ENCODE measurements around the gene LEFTY1. TPM values are rescaled to one million over a fixed set of nuclear protein-coding genes. Genes with fewer than 3 reads are reported as not detected.

The LEFTY1 gene
- total and polyA plus RNA-seq, 2 of the 4 experiments (the other 2 are of a cell fraction), result not detected

- Histone ChIP-seq H4K91ac (ENCODE audit: insufficient read depth, low read depth, low read length) (no peak overlapping the region), H3K9me3 (ENCODE audit: control insufficient read depth, insufficient read depth, low read length) (no peaks in the 10 kb centered on the region), H4K5ac (ENCODE audit: low read depth, low read length) (no peak overlapping the region), H3K36me3 (ENCODE audit: control insufficient read depth, insufficient read depth, low read length) (peaks cover 26% of the 10 kb centered on the region; the same call in 1 of the 2 replicates), H3K9me1 (ENCODE audit: insufficient read depth, low read length) (no peaks in the 10 kb centered on the region), H3K27me3 (ENCODE audit: control insufficient read depth, insufficient read depth, low read length) (no peaks in the 10 kb centered on the region), H3K79me1 (ENCODE audit: low read depth in 1 of 2, low read length in 2 of 2) (no peaks in the 10 kb centered on the region), H3K27ac (ENCODE audit: insufficient read depth, low read length) (no peak overlapping the region), H3K23ac (ENCODE audit: low read depth, low read length) (no peak overlapping the region), H3K14ac (replicated peaks; ENCODE audit: low read depth, low read length) (no peak overlapping the region), H2AK9ac (replicated peaks; ENCODE audit: low read depth, low read length, poor library complexity) (no peak overlapping the region), H4K8ac (ENCODE audit: low read depth in 2 of 2, low read length in 2 of 2) (no peak overlapping the region), H4K20me1 (ENCODE audit: insufficient read depth, low read length) (no peaks in the 10 kb centered on the region), H3K4me2 (ENCODE audit: low read depth, low read length) (no peak overlapping the region), H2BK20ac (ENCODE audit: low read depth, low read length) (no peak overlapping the region), H2BK120ac (ENCODE audit: low read depth, low read length) (no peak overlapping the region), H3K56ac (ENCODE audit: extremely low read depth, insufficient read depth, low read length) (no peak overlapping the region), H2BK15ac (ENCODE audit: low read depth, low read length) (no peak overlapping the region), H3K4ac (ENCODE audit: low read depth, low read length) (no peak overlapping the region), H3K4me1 (ENCODE audit: control insufficient read depth, insufficient read depth, low read length) (no peaks in the 10 kb centered on the region; the same call in 1 of the 2 replicates), H2BK5ac (ENCODE audit: low read depth, low read length, poor library complexity, severe bottlenecking) (no peak overlapping the region), H3K18ac (ENCODE audit: low read depth, low read length) (no peak overlapping the region), H2AK5ac (ENCODE audit: low read depth, low read length) (no peak overlapping the region), H3K4me3 (ENCODE audit: insufficient read depth, low read depth, low read length) (no peak overlapping the region), H3K9ac (ENCODE audit: low read depth, low read length) (no peak overlapping the region), H2AFZ (replicated peaks; ENCODE audit: low read length, poor library complexity) (no peak overlapping the region)
- dilution Hi-C loops (cut with HindIII; ENCODE audit: low sequenced_read_pairs, unreplicated experiment) (no loop called here), in situ Hi-C loops (cut with MboI; ENCODE audit: low sequenced_read_pairs) (loop anchor here (10.0 kb wide), 1 partner anchor 366 kb away; no protein-coding TSS in a partner anchor), intact Hi-C loops (cut with micrococcal nuclease) (loop anchor here (10.0 kb wide), 1 partner anchor 134 kb away; no protein-coding TSS in a partner anchor)
- no peak for TF ChIP-seq MXI1 (IDR thresholded peaks at IDR 0.05; ENCODE audit: borderline replicate concordance, low read depth, low read length)
- TF ChIP-seq, protein P1, sequence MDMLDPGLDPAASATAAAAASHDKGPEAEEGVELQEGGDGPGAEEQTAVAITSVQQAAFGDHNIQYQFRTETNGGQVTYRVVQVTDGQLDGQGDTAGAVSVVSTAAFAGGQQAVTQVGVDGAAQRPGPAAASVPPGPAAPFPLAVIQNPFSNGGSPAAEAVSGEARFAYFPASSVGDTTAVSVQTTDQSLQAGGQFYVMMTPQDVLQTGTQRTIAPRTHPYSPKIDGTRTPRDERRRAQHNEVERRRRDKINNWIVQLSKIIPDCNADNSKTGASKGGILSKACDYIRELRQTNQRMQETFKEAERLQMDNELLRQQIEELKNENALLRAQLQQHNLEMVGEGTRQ (IDR thresholded peaks at IDR 0.05; ENCODE audit: low read depth, low read length), result no peak
- TF ChIP-seq FOS (IDR thresholded peaks at IDR 0.05; ENCODE audit: low read depth, low read length), result no peak
- no peak for TF ChIP-seq POLR2A (IDR thresholded peaks at IDR 0.05; ENCODE audit: low read depth, low read length)
- no peak for TF ChIP-seq MAZ (IDR thresholded peaks at IDR 0.05; ENCODE audit: borderline replicate concordance, low read depth, low read length)
- no peak for TF ChIP-seq RCOR1 (IDR thresholded peaks at IDR 0.05; ENCODE audit: insufficient replicate concordance, low read length)
- TF ChIP-seq SMC3 (IDR thresholded peaks at IDR 0.05; ENCODE audit: low read depth, low read length), result no peak
- TF ChIP-seq RAD21 (IDR thresholded peaks at IDR 0.05; ENCODE audit: low read length), result no peak
- TF ChIP-seq CHD1 (IDR thresholded peaks at IDR 0.05; ENCODE audit: low read depth, low read length), result no peak
- no peak for TF ChIP-seq RFX5 (IDR thresholded peaks at IDR 0.05; ENCODE audit: low read depth, low read length)
- TF ChIP-seq BHLHE40 (IDR thresholded peaks at IDR 0.05; ENCODE audit: low read depth, low read length), result no peak
- TF ChIP-seq NFE2L2 (IDR thresholded peaks at IDR 0.05; ENCODE audit: low read depth, low read length), result no peak
- WGBS, 2 experiments (ENCODE audit: extremely low coverage in 2 of 2, insufficient read length in 1 of 2), result no CpG with 5 or more reads among the region's 4 CpGs
- DNase-seq (no peak), ATAC-seq (ENCODE audit: low read depth) (no peak)
- BruUV-seq (replicated peaks), result no TSS peak
- ChIA-PET CTCF (no interaction called here), POLR2A (ENCODE audit: unreplicated experiment) (no interaction called here)
Observed at GRCh38 chr1:225840713-225841112, 48.2 kb downstream of the LEFTY1 start.
